HCT116 (cell line): ENCODE measurements around the gene SLC35D1. TPM values are rescaled to one million over a fixed set of nuclear protein-coding genes. Genes with fewer than 3 reads are reported as not detected.

ENCODE experiments used
- ATAC-seq: fragments of 200-7000 bp; cut with Tn5 transposase; 2 replicates; pipeline ENCODE4 v1.9.1; 2020; ENCODE audit warnings: mild to moderate bottlenecking, moderate library complexity
- BruUV-seq: library from RNA; stranded (reverse); fragments of 400-500 nt; replicated peaks from 2 replicates; lab custom pipeline; 2021; lab: Mats Ljungman, UMichigan
- CTCF ChIA-PET: fragments of 300-600 bp; sonication (Branson Sonifier 250); formaldehyde crosslinking; loops from one replicate; lab custom pipeline; 2021; ENCODE audit warnings: antibody characterized with exemption; lab: Charles Lee
- POLR2A ChIA-PET: fragments of 300-600, 350-600 bp; sonication (Branson Sonifier 250); formaldehyde crosslinking; loops from one replicate; lab custom pipeline; 2021; ENCODE audit warnings: antibody characterized with exemption; lab: Charles Lee
- RAD21 ChIA-PET, 2 experiments: fragments of 300-600 bp; sonication (Branson Sonifier 250); formaldehyde crosslinking; loops; one replicate each; lab custom pipeline; 2023; ENCODE audit warnings: low total read pairs in 2 of 2; ENCODE audit not compliant: uncharacterized antibody in 2 of 2, unreplicated experiment in 2 of 2, low non-redundant PET in 1 of 2; lab: Charles Lee
- DNase-seq: peaks from one replicate; pipeline ENCODE4 v3.0.0-alpha.2; 2010; ENCODE audit warnings: low read depth, low spot score
- H2AFZ ChIP-seq: fragments of 200-600 bp; shearing (Covaris generic), sonication (generic); 2 replicates; pipeline ENCODE4 v1.6.1; 2017; ENCODE audit warnings: low read depth, mixed run types, mixed read lengths, antibody characterized with exemption, low read length; ENCODE audit not compliant: poor library complexity, severe bottlenecking
- H3K27ac ChIP-seq: 2 replicates; pipeline ENCODE4 v1.5.1; 2012; ENCODE audit warnings: low read depth, low read length
- H3K27me3 ChIP-seq: fragments of 200-600 bp; sonication (generic); 2 replicates; pipeline ENCODE4 v1.6.1; 2016; ENCODE audit warnings: mixed run types, low read length, mixed read lengths; ENCODE audit not compliant: insufficient read depth
- H3K36me3 ChIP-seq, 2 experiments: fragments of 200-500 bp in 1 of 2; fragments of 200-600 bp in 1 of 2; sonication (Bioruptor generic) in 1 of 2; sonication (generic) in 1 of 2; 2 replicates each; pipeline versions ENCODE4 v1.5.1 to v1.6.1; 2014 to 2016; ENCODE audit warnings: low read length in 2 of 2, inconsistent platforms in 1 of 2, mixed read lengths in 1 of 2, mixed run types in 1 of 2; ENCODE audit not compliant: insufficient read depth in 2 of 2, control insufficient read depth in 1 of 2
- H3K4me1 ChIP-seq, 2 experiments: fragments of 200-600 bp in 1 of 2; sonication (generic) in 1 of 2; 2 replicates each; pipeline versions ENCODE4 v1.5.1 to v1.6.1; 2012 to 2017; ENCODE audit warnings: low read length in 2 of 2, inconsistent platforms in 1 of 2, mild to moderate bottlenecking in 1 of 2, mixed read lengths in 1 of 2, mixed run types in 1 of 2, moderate library complexity in 1 of 2; ENCODE audit not compliant: insufficient read depth in 2 of 2, control insufficient read depth in 1 of 2
- H3K4me2 ChIP-seq: fragments of 200-600 bp; sonication (generic); 2 replicates; pipeline ENCODE4 v1.6.1; 2017; ENCODE audit warnings: mixed run types, low read length, mixed read lengths
- H3K4me3 ChIP-seq, 2 experiments: fragments of 200-600 bp in 1 of 2; sonication (generic) in 1 of 2; replicated peaks in 1 of 2; 2 replicates each; pipeline ENCODE4 v1.5.1; 2011 to 2016; ENCODE audit warnings: low read length in 2 of 2, control low read depth in 1 of 2, low read depth in 1 of 2, mild to moderate bottlenecking in 1 of 2, mixed read lengths in 1 of 2, mixed run types in 1 of 2
- H3K79me2 ChIP-seq: fragments of 200-600 bp; sonication (generic); 2 replicates; pipeline ENCODE4 v1.6.1; 2017; ENCODE audit warnings: mild to moderate bottlenecking, mixed run types, low read length, moderate library complexity, mixed read lengths; ENCODE audit not compliant: insufficient read depth
- H3K9ac ChIP-seq: fragments of 200-600 bp; sonication (generic); 2 replicates; pipeline ENCODE4 v1.6.1; 2016; ENCODE audit warnings: low read length, mixed read lengths
- H3K9me2 ChIP-seq: fragments of 200-600 bp; sonication (generic), shearing (Covaris generic); 2 replicates; pipeline ENCODE4 v1.6.1; 2017; ENCODE audit warnings: mixed run types, mild to moderate bottlenecking, moderate library complexity; ENCODE audit not compliant: insufficient read depth
- H3K9me3 ChIP-seq, 2 experiments: fragments of 200-500 bp in 1 of 2; fragments of 200-600 bp in 1 of 2; sonication (Bioruptor generic) in 1 of 2; sonication (generic) in 1 of 2; 2 replicates each; pipeline ENCODE4 v1.6.1; 2014 to 2017; ENCODE audit warnings: low read length in 2 of 2, mixed read lengths in 2 of 2, inconsistent platforms in 1 of 2, low read depth in 1 of 2, mild to moderate bottlenecking in 1 of 2, mixed run types in 1 of 2, moderate library complexity in 1 of 2; ENCODE audit not compliant: control insufficient read depth in 1 of 2, insufficient read depth in 1 of 2
- H4K20me1 ChIP-seq: fragments of 200-600 bp; sonication (generic), shearing (Covaris generic); 2 replicates; pipeline ENCODE4 v1.6.1; 2017; ENCODE audit warnings: mixed run types, mild to moderate bottlenecking, moderate library complexity; ENCODE audit not compliant: insufficient read depth
- CBX3 ChIP-seq: IDR thresholded peaks from 2 replicates; pipeline ENCODE4 v1.6.1; 2012; ENCODE audit warnings: low read depth
- CEBPB ChIP-seq: IDR thresholded peaks from 2 replicates; pipeline ENCODE4 v1.6.1; 2012; ENCODE audit warnings: low read depth
- EZH2 ChIP-seq: fragments of 200-600 bp; sonication (generic); IDR thresholded peaks from 2 replicates; pipeline ENCODE4 v1.6.1; 2017; ENCODE audit warnings: antibody characterized with exemption, mixed run types
- FOSL1 ChIP-seq: IDR thresholded peaks from 2 replicates; pipeline ENCODE4 v1.6.1; 2012; ENCODE audit warnings: low read depth
- JUND ChIP-seq: IDR thresholded peaks from 2 replicates; pipeline ENCODE4 v1.6.1; 2012
- POLR2A ChIP-seq: IDR thresholded peaks from 2 replicates; pipeline ENCODE4 v1.7.0; 2011; ENCODE audit warnings: borderline replicate concordance; ENCODE audit not compliant: insufficient read depth, insufficient read length; ENCODE audit errors: extremely low read depth
- POLR2AphosphoS5 ChIP-seq: IDR thresholded peaks from 2 replicates; pipeline ENCODE4 v1.6.1; 2011; ENCODE audit warnings: mild to moderate bottlenecking, low read depth, low read length, moderate library complexity
- RAD21 ChIP-seq: IDR thresholded peaks from 2 replicates; pipeline ENCODE4 v1.6.1; 2012; ENCODE audit warnings: low read depth, mild to moderate bottlenecking
- SIN3A ChIP-seq: IDR thresholded peaks from 2 replicates; pipeline ENCODE4 v1.6.1; 2012; ENCODE audit warnings: low read depth
- SRF ChIP-seq: IDR thresholded peaks from 2 replicates; pipeline ENCODE4 v1.6.1; 2012; ENCODE audit warnings: low read depth
- YY1 ChIP-seq: IDR thresholded peaks from 2 replicates; pipeline ENCODE4 v1.6.1; 2011; ENCODE audit warnings: low read length, low read depth, moderate library complexity, mild to moderate bottlenecking; ENCODE audit not compliant: insufficient replicate concordance; ENCODE audit errors: extremely low read depth
- ZFX ChIP-seq: fragments of 450-650 bp; IDR thresholded peaks from 2 replicates; pipeline ENCODE4 v1.6.1; 2017
- ZNF274 ChIP-seq: fragments of 200-500 bp; sonication (Bioruptor generic); IDR thresholded peaks from 2 replicates; pipeline ENCODE4 v1.6.1; 2014; ENCODE audit warnings: mild to moderate bottlenecking, low read depth, low read length, inconsistent platforms
- intact Hi-C: fragments of 100-400 bp; cut with micrococcal nuclease; formaldehyde crosslinking; loops from 2 replicates; pipeline ENCODE4 v1.10.0; 2022
- total RNA-seq: library from RNA; stranded (reverse); gene quantifications from one replicate; pipeline ENCODE4 v1.2.1, GENCODE V29; 2021; ENCODE audit not compliant: unreplicated experiment
- TF ChIP-seq, protein P1 (sequence below): IDR thresholded peaks from 2 replicates; pipeline ENCODE4 v1.6.1; 2011; ENCODE audit warnings: mild to moderate bottlenecking, low read length, moderate library complexity; ENCODE audit not compliant: insufficient replicate concordance; ENCODE audit errors: extremely low read depth
- TF ChIP-seq, protein P2 (sequence below): IDR thresholded peaks from 2 replicates; pipeline ENCODE4 v1.6.1; 2012; ENCODE audit warnings: low read depth
- TF ChIP-seq, protein P3 (sequence below), 3 experiments: fragments of 200-600 bp in 1 of 3; sonication (generic) in 1 of 3; IDR thresholded peaks in 2 of 3; conservative IDR thresholded peaks in 1 of 3; 2 replicates each; pipeline ENCODE4 v1.5.1; 2012 to 2017; ENCODE audit warnings: low read depth in 2 of 3, low read length in 2 of 3, antibody characterized with exemption in 1 of 3, borderline replicate concordance in 1 of 3, control low read depth in 1 of 3, mild to moderate bottlenecking in 1 of 3, mixed read lengths in 1 of 3, mixed run types in 1 of 3, moderate library complexity in 1 of 3; ENCODE audit not compliant: insufficient read depth in 1 of 3
- TF ChIP-seq, protein P4 (sequence below): IDR thresholded peaks from 2 replicates; pipeline ENCODE4 v1.6.1; 2012

Gene SLC35D1
- total RNA-seq, 1 experiment from 2014 or later: 6.1 TPM

DNA sequence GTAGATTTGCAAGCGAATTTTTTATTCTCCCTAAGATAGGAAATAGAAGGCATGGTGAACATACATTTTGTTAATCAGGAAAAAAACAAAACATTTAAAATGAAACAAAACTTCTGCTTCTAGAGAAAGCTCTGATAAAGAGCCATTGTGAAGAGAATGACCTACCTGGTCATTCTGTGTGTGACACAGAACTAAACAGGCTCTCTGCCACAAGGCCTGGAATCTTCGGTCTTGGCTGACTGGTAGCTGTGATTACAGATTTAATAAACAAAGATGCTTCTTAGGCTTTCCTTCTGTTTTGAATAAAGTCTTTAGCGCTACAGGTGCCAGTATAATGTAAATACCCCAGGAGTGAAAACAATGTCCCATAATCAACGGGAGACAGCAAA is 22.1 kb downstream of the SLC35D1 start (continued):
- TF ChIP-seq, protein P1, sequence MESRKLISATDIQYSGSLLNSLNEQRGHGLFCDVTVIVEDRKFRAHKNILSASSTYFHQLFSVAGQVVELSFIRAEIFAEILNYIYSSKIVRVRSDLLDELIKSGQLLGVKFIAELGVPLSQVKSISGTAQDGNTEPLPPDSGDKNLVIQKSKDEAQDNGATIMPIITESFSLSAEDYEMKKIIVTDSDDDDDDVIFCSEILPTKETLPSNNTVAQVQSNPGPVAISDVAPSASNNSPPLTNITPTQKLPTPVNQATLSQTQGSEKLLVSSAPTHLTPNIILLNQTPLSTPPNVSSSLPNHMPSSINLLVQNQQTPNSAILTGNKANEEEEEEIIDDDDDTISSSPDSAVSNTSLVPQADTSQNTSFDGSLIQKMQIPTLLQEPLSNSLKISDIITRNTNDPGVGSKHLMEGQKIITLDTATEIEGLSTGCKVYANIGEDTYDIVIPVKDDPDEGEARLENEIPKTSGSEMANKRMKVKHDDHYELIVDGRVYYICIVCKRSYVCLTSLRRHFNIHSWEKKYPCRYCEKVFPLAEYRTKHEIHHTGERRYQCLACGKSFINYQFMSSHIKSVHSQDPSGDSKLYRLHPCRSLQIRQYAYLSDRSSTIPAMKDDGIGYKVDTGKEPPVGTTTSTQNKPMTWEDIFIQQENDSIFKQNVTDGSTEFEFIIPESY: no peak
- TF ChIP-seq FOSL1 (no peak), POLR2A (no peak), SIN3A (no peak), YY1 (no peak)

DNA sequence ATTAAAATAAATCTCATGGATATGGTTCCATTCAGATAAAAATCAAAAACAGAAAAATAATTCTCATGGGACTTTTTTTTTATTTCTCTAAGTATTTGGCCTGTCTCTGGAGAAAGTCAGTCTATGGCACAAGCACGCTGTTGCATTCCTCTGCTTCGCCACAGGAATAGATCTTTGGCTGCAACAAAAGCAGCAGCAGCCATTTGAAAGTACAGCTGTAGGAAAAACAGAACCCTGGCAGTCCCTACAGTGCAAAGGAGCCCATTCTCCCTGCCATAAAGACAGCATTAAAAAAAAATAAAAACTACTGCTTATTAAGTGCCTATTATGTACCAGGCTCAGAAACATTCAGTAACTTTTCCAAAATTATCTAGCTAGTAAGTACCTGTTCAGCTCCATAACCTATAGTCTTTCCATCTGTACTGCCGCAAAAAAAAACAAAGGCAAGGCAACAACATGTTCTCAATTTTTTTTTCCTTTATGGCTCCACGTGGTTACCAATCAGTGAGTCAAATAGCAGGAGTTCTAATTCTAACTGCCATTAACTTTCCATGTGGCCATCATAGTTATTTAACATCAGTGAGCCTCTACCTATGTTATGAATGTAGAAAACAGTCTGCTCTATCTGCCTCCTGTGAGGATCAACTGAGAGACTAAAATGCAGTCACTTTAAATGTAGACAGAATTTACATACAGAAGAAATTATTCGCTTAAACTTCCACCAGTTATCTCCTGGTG is 22.7 kb downstream of the SLC35D1 start:
- Histone ChIP-seq H2AFZ (no peak overlapping the region), H3K9ac (no peak overlapping the region), H4K20me1 (no peaks in the 10 kb centered on the region), H3K4me3 (no peak overlapping the region), H3K27me3 (no peaks in the 10 kb centered on the region), H3K9me2 (no peaks in the 10 kb centered on the region; the same call in 1 of the 2 replicates), H3K4me1 (no peaks in the 10 kb centered on the region), H3K4me2 (no peak overlapping the region), H3K27ac (no peak overlapping the region), H3K36me3 (no peaks in the 10 kb centered on the region), H3K9me3 (peaks cover 0 to 4% of the 10 kb centered on the region in 2 experiments; a peak in 1 of 4 replicates), H3K79me2 (no peaks in the 10 kb centered on the region)
- ATAC-seq (no peak), DNase-seq (no peak)
- ChIA-PET POLR2A (no interaction called here), CTCF (no interaction called here), RAD21 (no interaction called here)
- intact Hi-C loops: no loop called here
- no TSS peak for BruUV-seq
- TF ChIP-seq YY1 (no peak), ZFX (no peak), JUND (no peak), SIN3A (no peak), ZNF274 (no peak), CEBPB (no peak), EZH2 (no peak), RAD21 (no peak), POLR2AphosphoS5 (no peak), CBX3 (no peak), SRF (no peak)
- TF ChIP-seq, protein P2, sequence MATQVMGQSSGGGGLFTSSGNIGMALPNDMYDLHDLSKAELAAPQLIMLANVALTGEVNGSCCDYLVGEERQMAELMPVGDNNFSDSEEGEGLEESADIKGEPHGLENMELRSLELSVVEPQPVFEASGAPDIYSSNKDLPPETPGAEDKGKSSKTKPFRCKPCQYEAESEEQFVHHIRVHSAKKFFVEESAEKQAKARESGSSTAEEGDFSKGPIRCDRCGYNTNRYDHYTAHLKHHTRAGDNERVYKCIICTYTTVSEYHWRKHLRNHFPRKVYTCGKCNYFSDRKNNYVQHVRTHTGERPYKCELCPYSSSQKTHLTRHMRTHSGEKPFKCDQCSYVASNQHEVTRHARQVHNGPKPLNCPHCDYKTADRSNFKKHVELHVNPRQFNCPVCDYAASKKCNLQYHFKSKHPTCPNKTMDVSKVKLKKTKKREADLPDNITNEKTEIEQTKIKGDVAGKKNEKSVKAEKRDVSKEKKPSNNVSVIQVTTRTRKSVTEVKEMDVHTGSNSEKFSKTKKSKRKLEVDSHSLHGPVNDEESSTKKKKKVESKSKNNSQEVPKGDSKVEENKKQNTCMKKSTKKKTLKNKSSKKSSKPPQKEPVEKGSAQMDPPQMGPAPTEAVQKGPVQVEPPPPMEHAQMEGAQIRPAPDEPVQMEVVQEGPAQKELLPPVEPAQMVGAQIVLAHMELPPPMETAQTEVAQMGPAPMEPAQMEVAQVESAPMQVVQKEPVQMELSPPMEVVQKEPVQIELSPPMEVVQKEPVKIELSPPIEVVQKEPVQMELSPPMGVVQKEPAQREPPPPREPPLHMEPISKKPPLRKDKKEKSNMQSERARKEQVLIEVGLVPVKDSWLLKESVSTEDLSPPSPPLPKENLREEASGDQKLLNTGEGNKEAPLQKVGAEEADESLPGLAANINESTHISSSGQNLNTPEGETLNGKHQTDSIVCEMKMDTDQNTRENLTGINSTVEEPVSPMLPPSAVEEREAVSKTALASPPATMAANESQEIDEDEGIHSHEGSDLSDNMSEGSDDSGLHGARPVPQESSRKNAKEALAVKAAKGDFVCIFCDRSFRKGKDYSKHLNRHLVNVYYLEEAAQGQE: no peak
- TF ChIP-seq, protein P3, sequence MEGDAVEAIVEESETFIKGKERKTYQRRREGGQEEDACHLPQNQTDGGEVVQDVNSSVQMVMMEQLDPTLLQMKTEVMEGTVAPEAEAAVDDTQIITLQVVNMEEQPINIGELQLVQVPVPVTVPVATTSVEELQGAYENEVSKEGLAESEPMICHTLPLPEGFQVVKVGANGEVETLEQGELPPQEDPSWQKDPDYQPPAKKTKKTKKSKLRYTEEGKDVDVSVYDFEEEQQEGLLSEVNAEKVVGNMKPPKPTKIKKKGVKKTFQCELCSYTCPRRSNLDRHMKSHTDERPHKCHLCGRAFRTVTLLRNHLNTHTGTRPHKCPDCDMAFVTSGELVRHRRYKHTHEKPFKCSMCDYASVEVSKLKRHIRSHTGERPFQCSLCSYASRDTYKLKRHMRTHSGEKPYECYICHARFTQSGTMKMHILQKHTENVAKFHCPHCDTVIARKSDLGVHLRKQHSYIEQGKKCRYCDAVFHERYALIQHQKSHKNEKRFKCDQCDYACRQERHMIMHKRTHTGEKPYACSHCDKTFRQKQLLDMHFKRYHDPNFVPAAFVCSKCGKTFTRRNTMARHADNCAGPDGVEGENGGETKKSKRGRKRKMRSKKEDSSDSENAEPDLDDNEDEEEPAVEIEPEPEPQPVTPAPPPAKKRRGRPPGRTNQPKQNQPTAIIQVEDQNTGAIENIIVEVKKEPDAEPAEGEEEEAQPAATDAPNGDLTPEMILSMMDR (IDR thresholded peaks at IDR 0.05 in 2 of 3, conservative IDR thresholded peaks at IDR 0.05 in 1 of 3; ENCODE audit: borderline replicate concordance in 1 of 3, insufficient read depth in 1 of 3, low read depth in 2 of 3, low read length in 2 of 3): no peak
- TF ChIP-seq, protein P4, sequence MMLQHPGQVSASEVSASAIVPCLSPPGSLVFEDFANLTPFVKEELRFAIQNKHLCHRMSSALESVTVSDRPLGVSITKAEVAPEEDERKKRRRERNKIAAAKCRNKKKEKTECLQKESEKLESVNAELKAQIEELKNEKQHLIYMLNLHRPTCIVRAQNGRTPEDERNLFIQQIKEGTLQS: no peak
